Thyroid gland (tissue), 4 donors: ENCODE data around the gene ARFGAP2.
"Not testable (repeated sequence)": the region's sequence is repeated elsewhere in the genome, so short reads cannot be mapped to it uniquely, and the experiment has no call there.

ENCODE experiments used
- POLR2A ChIP-seq, 2 donors: fragments of 450-650 bp; IDR thresholded peaks; one replicate each; pipeline ENCODE4 v1.6.1; 2017; ENCODE audit warnings: antibody characterized with exemption in 2 of 2, mild to moderate bottlenecking in 2 of 2, moderate library complexity in 1 of 2
- TF ChIP-seq, protein P1 (sequence below), 6 experiments: fragments of 200-600 bp in 3 of 6; fragments of 450-650 bp in 3 of 6; sonication (generic) in 3 of 6; IDR thresholded peaks; one replicate each; pipeline ENCODE4 v1.5.1; 2016 to 2019; ENCODE audit warnings: antibody characterized with exemption in 6 of 6, mild to moderate bottlenecking in 2 of 6, inconsistent platforms in 1 of 6, moderate library complexity in 1 of 6

DNA sequence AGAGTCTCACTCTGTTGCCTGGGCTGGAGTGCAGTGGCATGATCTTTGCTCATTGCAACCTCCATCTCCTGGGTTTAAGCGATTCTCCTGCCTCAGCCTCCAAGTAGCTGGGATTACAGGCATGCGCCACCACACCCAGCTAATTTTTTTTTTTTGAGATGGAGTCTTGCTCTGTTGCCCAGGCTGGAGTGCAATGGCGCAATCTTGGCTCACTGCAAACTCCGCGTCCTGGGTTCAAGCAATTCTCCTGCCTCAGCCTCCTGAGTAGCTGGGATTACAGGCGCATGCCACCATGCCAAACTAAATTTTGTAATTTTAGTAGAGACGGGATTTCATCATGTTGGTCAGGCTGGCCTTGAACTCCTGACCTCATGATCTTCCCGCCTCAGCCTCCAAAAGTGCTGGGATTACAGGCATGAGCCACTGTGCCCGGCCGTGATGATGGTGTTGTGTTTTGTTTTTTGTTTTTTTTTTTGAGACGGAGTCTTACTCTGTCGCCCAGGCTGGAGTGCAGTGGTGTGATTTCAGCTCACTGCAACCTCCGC is 31.4 kb upstream of the ARFGAP2 start:
- TF ChIP-seq POLR2A (IDR thresholded peaks at IDR 0.05) = not testable (repeated sequence)
- TF ChIP-seq, protein P1, sequence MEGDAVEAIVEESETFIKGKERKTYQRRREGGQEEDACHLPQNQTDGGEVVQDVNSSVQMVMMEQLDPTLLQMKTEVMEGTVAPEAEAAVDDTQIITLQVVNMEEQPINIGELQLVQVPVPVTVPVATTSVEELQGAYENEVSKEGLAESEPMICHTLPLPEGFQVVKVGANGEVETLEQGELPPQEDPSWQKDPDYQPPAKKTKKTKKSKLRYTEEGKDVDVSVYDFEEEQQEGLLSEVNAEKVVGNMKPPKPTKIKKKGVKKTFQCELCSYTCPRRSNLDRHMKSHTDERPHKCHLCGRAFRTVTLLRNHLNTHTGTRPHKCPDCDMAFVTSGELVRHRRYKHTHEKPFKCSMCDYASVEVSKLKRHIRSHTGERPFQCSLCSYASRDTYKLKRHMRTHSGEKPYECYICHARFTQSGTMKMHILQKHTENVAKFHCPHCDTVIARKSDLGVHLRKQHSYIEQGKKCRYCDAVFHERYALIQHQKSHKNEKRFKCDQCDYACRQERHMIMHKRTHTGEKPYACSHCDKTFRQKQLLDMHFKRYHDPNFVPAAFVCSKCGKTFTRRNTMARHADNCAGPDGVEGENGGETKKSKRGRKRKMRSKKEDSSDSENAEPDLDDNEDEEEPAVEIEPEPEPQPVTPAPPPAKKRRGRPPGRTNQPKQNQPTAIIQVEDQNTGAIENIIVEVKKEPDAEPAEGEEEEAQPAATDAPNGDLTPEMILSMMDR (IDR thresholded peaks at IDR 0.05) = not testable (repeated sequence)
